MV-4-11 (cell line): ENCODE data around the gene CP.
A peak's percentile ranks its signal among the peaks of the same experiment; 100 is the strongest.
"Not testable (repeated sequence)": the region's sequence is repeated elsewhere in the genome, so short reads cannot be mapped to it uniquely, and the experiment has no call there.

Experiments
- DNase-seq: peaks from one replicate; lab custom pipeline; 2025; lab: John Stamatoyannopoulos, UW

The CP gene

DNA sequence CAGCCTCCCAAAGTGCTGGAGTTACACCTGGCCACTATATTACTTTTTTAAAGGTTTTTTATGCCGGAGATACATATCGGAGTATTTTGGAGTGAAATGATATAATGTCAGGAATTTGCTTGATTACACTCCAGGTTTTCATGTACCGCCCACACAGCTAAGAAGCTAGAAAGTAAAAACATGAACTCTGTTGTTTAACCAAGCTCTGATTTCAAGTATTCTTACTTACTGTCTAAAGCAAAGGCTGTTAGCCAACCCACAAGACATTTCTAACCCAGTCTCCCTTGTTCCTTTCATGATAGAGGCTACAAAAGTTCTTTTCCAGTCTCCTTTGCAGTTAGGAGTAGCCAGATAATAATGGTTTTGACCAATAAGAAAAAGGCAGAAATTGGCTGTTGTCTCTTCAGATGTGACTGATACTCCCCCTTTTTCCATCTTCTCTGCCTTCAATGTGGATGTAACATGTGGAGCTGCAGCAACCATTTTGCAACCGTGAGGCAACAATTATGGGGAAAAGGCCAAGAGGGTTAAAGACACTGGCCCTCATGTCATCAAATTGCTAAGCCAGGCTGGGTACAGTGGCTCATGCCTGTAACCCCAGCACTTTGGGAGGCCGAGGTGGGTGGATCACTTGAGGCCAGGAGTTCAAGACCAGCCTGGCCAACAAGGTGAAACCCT, 6.1 kb upstream of the CP start:
- DNase-seq: no peak

DNA sequence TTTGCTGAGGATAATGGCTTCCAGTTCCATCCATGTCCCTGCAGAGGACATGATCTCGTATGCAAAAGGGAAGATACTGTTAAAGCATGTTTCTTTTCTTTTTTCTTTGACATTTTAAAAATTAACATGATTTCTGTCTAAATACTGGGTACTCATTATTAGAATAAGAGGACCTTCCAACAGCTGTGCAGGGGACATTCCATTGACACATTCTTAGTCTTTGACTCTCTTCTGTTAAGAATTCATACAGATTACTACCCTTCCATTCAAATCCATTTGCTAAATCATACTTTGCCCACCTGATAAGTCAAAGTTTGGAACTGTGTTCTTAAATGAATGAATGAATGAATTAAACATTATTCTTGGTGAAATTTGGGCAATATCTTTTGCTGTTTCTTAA, 5.1 kb upstream of the CP start:
- no peak for DNase-seq

DNA sequence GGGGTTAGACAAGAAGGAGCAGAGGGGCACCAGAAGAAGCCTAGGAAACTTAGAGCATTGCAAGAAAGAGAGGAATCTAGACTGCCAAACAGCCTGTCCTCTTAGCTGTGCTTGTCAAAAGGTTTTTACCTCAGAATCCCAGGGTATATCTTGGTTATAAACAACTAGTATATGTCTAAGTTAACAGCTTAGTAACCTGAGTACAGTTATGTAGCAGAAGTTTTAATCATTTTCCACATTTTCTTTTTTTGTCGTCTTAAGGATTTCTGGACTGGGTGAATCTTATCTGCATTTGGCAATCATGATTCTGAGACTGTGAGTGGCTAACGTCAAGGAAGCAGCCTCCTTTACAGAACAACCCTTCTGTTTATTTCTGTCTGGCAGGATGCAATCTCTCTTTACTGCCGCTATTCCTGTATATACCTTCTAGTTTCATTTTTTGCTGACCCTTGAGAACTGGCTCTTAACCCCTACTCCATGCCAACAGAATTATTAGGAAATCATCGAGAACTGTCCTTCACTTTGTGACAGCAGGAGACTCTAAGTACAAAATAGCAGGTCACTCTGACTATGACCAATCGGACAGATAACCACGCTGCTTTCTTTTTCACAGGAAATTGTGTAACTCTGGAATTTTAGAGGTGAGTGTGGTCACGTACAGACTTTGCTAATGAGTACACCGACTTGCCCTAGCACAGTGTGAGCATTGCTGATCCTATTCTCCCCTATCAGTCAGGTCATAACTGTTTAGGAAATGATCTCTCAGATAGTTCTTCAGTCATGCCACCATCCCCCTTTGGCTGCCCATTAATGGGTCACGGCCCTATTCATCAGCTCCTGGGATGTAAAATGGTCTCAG, 3.3 kb upstream of the CP start:
- DNase-seq: peak; percentile 43

DNA sequence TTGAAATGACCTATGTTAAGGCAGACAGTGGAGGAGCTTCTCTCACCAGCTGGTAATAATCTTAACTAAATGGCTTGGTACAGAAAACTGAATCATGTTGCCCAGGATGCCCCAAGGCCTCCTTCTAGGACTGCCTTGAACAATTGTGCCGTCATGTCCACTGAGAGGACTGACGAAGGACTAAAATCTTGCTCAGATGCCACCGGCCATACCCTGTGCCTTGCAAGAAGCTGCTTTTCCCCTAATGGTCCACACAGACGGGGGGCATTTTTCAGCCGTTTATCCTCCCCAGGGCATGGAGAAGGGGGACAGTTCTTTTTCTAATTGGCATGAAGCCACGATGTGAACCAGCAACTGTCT, 1.8 kb upstream of the CP start:
- DNase-seq: no peak

DNA sequence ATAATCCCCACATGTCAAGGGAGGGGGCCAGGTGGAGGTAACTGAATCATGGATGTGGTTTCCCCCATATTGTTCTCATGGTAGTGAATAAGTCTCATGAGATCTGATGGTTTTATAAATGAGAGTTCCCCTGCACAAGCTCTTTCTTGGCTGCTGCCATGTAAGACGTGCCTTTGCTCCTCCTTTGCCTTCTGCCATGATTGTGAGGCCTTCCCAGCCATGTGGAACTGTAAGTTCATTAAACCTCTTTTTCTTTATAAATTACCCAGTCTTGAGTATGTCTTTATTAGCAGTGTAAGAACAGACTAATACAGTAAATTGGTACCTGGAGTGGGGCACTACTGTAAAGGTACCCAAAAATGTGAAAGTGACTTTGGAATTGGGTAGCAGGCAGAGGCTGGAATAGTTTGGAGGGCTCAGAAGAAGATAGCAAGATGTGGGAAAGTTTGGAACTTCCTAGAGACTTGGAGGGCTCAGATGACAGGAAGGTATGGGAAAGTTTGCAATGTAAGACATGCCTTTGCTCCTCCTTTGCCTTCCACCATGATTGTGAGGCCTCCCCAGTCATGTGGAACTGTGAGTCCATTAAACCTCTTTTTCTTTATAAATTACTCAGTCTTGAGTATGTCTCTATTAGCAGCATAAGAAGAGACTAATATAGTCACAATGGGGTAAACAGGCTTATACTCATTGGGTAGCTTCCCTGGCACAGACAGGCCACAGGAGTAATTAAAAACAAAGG, 2.1 kb downstream of the CP start:
- not testable (repeated sequence) for DNase-seq

DNA sequence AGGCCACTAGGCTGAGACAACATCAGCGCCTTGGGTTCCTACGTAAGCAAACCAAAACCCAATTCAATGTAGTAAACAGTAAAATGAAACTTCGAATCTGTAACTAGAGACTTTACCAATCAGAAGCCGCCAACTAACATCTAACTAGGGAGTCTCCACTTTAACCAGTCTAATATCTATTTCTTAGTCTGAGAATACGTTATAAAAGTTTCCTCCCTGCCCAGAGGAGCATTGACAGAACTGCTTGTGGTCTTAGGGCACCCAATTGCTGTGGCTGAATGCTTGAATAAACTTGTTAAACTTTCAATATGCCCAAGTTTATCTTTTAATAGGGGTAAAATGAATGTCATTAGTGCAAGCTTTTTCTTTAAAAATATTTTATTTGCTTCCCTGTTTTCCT, 4.3 kb downstream of the CP start:
- no peak for DNase-seq

DNA sequence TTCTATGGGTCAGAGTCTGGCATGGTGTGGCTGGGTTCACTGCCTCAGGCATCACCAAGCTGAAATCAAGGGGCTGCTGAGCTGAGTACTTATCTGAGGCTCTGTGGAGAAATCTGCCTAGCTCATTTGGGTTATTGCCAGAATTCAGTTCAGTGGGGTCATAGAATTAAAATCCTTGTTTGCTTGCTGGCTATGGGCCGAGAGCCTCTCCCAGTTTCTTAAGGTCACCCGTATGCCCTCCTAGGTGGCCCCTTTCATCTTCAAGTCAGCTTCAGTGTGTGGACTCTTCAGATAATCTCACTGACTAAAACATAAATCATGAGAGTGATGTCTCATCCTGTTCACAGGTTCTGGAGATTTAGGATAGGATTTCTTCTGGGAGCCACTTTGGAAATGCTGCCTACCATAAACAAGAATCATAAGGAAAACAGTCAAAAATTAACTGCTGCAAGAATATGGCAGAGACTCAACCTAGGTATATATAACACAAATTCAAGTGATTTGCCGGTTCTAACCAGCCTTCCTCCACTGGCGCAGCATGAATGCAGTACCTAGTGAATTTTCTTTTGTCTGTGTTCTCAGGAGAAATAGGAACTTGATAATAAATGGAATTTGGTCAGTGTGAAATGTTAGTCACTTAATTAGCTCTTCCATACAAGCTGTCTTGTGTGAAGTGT, 5.3 kb downstream of the CP start:
- DNase-seq: no peak

DNA sequence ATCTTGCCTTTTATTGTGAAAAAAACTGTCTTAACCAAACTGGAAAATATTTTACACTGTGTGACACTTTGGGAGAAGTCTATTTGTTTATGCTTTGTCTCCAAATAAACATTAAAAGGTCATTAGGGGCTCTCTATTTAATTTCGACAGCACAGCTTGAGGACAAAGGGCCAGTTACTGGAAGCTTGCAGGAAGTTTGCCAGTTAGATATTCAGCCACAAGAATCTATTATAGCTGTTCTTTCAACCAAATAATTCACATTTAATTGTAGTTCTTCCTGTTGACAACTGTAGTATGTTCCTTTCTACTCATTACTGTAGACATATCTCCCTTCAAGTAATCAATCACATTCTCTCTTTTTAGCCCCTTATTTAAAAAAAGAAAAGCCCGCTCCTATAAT, 6.1 kb downstream of the CP start:
- no peak for DNase-seq

DNA sequence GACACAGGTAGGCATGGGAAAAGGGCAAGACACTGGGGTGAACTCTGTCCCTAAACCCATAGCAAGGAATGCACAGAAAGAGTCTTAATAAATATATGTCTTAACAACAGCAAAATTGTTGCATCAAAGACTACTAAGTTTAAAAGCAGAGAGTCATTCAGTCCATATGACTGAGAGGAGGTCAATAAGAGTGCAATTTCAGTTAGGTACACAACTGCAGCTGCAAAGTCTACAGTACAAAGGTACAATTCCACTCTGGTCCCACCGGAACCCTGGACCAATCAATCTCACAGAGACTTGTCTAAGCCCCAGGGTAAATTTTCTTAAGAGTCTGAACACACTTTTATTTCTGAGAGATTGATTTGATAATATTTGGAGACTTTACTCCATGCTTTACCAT, 6.9 kb downstream of the CP start:
- DNase-seq: no peak

DNA sequence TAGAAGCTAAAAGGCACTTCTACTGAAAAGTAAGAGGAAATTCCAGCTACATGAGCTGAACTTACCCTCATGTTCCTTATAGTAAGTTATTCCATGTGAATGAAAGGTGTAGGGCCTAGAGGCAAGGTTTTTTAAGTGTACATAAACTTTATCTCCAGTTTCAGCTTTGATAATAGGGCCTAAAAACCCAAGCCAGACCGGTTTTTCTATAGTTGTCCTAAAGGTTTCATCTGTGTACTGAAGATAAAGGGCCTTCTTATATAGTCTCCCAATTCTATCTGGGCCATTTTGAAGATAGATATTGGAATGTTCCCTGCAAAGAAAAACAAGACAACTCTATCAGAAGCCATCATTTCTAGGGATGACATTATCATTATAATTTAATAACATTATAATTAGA, 9.2 kb downstream of the CP start:
- no peak for DNase-seq

DNA sequence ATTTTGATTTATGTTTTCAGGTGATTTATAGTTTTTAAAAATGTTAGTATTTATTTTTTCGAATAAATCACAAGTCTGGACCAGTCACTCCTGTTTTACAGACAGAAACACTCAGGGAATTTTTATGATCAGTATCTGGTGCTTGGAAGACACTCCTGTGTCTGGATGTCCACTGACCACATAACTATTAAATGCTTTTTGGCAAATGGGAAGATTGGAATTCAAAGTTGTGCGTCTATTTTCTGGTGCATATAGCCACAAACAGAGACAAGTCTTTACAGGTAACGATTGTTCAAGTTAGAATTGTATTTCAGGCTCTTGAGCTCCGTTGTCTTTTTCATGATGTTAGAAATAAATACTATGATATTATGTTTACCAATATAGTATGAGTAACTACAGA, 12.2 kb downstream of the CP start:
- DNase-seq: no peak

DNA sequence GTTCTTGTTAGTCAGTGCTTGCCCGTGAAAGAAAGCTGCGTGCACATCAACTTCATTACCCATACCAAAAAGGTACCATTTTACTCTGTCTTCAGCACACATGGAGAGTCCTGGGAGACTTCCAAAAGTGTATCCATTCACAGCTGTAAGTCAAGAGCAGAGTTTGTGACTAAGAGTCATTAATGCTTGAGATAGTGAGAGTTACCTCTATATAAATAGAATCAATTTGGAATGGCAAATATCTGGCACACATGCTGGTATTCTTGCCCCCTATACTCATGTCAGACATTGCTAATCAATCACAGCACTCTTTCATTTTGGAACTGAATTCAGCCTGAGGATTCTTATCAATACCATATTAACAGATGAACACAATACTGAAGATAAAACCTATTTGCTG, 14.2 kb downstream of the CP start:
- DNase-seq: no peak

DNA sequence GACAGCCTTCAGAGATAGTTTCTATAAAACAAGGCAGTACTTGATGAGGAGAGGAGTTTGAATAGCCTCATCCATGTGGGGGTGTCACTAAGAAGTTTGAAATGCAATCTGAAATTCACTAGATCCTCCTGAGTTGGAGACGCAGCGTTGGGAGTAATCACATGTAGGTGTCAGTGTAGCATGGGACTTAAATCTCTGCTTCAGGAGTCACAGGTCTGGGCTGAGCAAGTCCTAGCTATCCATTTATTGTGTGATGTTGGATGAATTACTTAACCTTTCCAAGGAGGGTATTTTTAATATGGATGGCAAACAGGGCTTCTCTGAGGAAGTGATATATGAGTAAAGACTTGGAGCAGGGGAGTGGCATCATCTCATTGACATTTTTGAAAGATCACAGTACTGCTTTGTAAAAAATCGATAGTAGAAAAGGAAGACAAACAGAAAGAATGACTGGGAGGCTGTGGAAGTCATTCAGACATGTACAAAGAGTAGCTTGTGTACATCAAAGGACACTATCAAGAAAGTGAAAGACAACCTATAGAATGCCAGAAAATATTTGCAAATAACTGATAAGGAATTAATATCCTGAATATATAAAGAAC, 17.1 kb downstream of the CP start:
- no peak for DNase-seq

DNA sequence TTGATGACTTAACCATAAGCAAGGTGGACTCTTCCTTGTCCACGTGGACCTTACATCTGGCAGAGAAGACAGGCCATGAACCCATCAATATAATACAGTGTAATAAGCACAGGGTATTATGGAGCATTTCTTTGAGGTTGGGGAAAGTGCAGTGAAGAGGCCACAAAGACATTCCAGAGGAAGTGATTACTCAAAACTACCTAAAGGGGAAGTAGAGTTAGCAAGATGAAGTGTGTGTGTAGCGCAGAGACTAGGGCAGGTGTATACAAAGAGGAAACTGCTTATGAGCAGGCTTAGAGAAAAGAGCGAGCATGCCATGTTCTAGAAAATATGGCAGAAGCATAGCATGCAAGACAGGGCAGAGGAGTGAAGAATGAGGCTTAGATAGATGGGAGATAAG, 17.9 kb downstream of the CP start:
- peak; percentile 91 for DNase-seq

DNA sequence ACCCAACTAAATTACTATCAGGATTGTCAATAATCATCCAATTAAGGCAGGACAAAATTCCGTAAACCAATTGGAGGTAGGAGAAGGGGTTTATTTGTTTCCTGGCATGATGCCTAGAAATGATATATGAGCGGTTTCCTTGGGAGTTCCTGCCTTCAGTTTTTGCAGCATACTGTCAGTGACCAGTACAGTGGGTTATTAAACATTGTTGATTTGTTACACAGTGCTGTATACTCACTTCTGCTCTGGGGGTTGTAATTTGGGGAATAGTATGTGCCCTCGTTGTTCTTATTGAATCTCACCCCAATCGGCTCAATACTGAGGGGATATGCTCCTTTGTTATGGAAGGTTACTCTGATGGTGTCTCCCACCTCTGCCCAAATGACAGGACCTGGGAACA, 22.2 kb downstream of the CP start:
- DNase-seq: peak; percentile 3

DNA sequence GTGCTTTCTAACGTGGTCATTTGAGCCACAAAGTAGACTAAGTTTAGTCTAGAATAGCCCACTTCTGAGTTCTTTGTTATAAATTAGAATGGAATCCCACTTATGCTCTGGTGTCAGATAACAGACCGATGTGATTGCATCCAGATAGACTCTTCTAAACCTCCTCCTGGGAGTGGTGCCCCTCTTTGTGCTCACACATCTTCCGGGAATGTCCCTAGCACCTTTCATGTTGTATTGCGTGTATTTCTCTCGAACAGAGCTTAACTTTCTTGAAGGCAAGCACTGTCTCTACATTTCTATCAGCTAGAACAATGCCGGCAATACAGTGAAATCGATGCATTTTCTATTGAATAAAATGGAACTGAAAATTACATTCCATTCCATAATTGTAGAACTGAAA, 23.0 kb downstream of the CP start:
- no peak for DNase-seq

DNA sequence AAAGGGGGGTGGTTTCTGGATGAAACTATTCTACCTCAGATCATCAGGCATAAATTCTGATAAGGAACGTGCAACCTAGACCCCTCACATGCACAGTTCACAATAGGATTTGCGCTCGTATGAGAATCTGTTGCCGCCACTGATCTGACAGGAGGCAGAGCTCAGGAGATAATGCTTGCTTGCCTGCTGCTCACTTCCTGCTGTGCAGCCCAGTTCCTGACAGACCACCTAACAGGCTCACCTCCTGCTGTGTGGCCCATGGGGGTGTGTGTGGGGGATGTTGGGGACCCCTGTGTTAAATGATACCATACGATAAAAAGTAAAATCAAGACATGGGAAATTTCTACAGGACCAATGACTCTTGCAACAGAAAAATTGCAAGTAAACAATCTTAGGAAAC, 24.0 kb downstream of the CP start:
- no peak for DNase-seq

DNA sequence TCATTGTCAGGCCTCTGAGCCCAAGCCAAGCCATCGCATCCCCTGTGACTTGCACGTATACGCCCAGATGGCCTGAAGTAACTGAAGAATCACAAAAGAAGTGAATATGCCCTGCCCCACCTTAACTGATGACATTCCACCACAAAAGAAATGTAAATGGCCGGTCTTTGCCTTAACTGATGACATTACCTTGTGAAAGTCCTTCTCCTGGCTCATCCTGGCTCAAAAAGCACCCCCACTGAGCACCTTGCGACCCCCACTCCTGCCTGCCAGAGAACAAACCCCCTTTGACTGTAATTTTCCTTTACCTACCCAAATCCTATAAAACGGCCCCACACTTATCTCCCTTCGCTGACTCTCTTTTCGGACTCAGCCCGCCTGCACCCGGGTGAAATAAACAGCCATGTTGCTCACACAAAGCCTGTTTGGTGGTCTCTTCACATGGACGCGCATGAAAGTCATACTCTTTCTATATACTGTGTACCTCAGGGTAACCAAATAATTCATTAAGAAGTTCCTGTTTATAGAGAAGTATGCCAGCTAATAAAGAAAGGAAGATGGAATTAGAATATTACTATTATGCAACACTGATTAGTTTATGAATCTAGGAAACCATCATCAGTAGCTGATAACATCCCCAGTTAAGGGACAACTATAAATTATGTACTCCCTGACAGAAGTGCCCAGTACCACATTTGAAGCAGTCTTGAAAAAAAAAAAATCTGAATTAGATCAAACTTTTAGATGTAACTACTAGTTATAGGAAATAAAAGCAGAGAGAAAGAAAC, 24.6 kb downstream of the CP start:
- not testable (repeated sequence) for DNase-seq

DNA sequence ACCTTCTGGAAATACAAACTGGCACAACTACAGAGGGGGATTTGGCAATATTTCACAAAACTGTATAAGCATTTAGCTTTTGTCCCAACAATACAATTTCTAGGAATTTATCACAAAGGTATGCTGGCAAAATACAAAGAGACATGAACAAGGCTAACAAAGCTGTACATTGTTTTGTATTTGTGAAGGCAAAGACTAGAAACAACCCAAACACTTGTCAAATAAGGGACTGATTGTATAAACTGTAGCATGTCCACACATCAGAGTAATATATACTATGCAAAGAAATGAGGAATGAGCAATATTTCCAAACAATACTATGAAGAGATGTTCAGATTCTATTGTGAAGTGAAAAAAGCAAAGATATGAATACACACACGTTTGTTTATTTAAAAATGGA, 26.4 kb downstream of the CP start:
- DNase-seq: no peak

DNA sequence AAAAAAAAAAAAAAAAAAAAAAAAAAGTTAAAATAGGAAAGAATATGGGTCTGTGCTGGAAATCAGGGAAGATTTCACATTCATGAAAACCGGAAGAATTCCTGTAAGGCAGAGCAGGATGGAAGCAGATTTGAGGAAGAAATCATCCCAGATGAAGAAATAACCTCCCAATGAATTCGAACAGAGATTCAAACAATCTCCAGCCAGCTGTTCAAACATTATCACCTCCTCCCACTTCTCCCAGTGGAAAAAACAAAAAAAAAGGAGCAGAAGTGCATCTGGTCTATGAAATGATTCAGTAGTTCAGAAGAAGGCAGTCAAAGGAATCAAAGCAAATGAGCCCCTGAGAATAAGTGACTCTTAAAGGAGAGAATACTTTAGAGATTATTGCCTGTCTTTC, 33.1 kb downstream of the CP start:
- no peak for DNase-seq

DNA sequence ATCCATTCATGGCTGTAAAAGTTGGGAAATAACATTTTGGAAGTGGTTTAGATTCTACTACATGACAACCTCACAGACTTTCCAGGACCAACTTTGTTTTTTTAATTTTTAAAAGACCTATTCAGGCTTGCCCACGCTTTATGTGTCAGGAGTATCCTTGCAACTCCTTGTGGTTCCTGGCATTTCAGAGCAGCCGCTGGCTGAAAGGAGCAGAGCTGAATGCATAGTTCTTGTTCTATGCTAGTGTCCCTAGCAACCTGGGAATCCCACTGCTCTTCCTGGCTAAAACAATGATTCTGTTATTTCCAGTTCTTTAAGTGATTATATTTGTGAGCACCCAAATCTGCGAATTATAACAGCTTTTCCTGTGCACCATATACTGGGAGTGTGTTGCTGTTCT, 34.9 kb downstream of the CP start:
- DNase-seq: no peak
